D721Med (cell line): ENCODE measurements around the gene KLF16.
A peak's percentile ranks its signal among the peaks of the same experiment; 100 is the strongest.

Source experiments
- DNase-seq: peaks from one replicate; pipeline ENCODE4 v3.0.0; 2011; ENCODE audit warnings: low spot score; ENCODE audit not compliant: insufficient read length
- FAIRE-seq: peaks from 2 replicates; lab custom pipeline; 2011; peaks lifted over from hg19 to GRCh38; lab: Jason Lieb, UNC
- CTCF ChIP-seq: IDR thresholded peaks from 2 replicates; pipeline ENCODE4 v1.5.1; 2012; ENCODE audit warnings: mild to moderate bottlenecking, control low read depth; ENCODE audit not compliant: insufficient read depth; ENCODE audit errors: missing control alignments

KLF16 gene

GRCh38 chr19:1855828-1856255 lies 7.5 kb downstream of the KLF16 start:
- DNase-seq (no peak), FAIRE-seq (no peak)
- no peak for TF ChIP-seq CTCF

- no peak for TF ChIP-seq CTCF
- DNase-seq (peak; percentile 98), FAIRE-seq (no peak)
These were observed 8.1 kb downstream of the KLF16 start for GRCh38 chr19:1855040-1855827.

GRCh38 chr19:1854542-1855039 lies 8.8 kb downstream of the KLF16 start:
- no peak for DNase-seq
- TF ChIP-seq CTCF: no peak
- no peak for FAIRE-seq

- DNase-seq: no peak
- no peak for TF ChIP-seq CTCF
- no peak for FAIRE-seq
These were observed 9.3 kb downstream of the KLF16 start for GRCh38 chr19:1854039-1854541.

GRCh38 chr19:1853295-1854038 lies 9.9 kb downstream of the KLF16 start:
- FAIRE-seq: no peak
- no peak for DNase-seq
- TF ChIP-seq CTCF: peak; percentile 72

- TF ChIP-seq CTCF: no peak
- DNase-seq (no peak), FAIRE-seq (no peak)
These were observed 10.7 kb downstream of the KLF16 start for GRCh38 chr19:1852581-1853128.
